Activated CD8-positive, alpha-beta T cell treated with anti-CD3 and anti-CD28 coated beads for 36 hours (primary cell): ENCODE data around the gene UBASH3A. TPM values are rescaled to one million over a fixed set of nuclear protein-coding genes. Genes with fewer than 3 reads are reported as not detected.

ENCODE experiments used
- ATAC-seq: fragments of 200-7000 bp; cut with Tn5 transposase; one replicate; pipeline ENCODE4 v1.10.0; 2021; ENCODE audit warnings: mild to moderate bottlenecking, moderate library complexity
- CTCF ChIA-PET: fragments of 350-600 bp; sonication (Branson Sonifier 250); formaldehyde crosslinking; loops from one replicate; lab custom pipeline; 2021; ENCODE audit warnings: antibody characterized with exemption; lab: Charles Lee
- POLR2A ChIA-PET: fragments of 350-600 bp; sonication (Branson Sonifier 250); formaldehyde crosslinking; loops from one replicate; lab custom pipeline; 2021; ENCODE audit warnings: antibody characterized with exemption; lab: Charles Lee
- DNase-seq: peaks from one replicate; pipeline ENCODE4 v3.0.0-alpha.2; 2020
- H3K27ac Mint-ChIP-seq: one replicate; pipeline ENCODE4 v1.8.0; 2021; ENCODE audit warnings: mild to moderate bottlenecking, mixed read lengths
- H3K27me3 Mint-ChIP-seq: one replicate; pipeline ENCODE4 v1.8.0; 2021; ENCODE audit warnings: mixed read lengths
- H3K36me3 Mint-ChIP-seq: one replicate; pipeline ENCODE4 v1.8.0; 2021; ENCODE audit warnings: low read depth, mixed read lengths
- H3K4me1 Mint-ChIP-seq: one replicate; pipeline ENCODE4 v1.8.0; 2021; ENCODE audit warnings: low read depth, mixed read lengths
- H3K4me3 Mint-ChIP-seq: one replicate; pipeline ENCODE4 v1.8.0; 2021; ENCODE audit warnings: mild to moderate bottlenecking, moderate library complexity, mixed read lengths
- H3K9me3 Mint-ChIP-seq: one replicate; pipeline ENCODE4 v1.8.0; 2021; ENCODE audit warnings: mixed read lengths
- intact Hi-C: fragments of 100-400 bp; cut with micrococcal nuclease; formaldehyde crosslinking; loops from one replicate; pipeline ENCODE4 v1.10.0; 2022
- total RNA-seq, 2 experiments: library from RNA; stranded (reverse); gene quantifications; one replicate each; pipeline ENCODE4 v1.2.3, GENCODE V29; 2021
- TF ChIP-seq, protein P1 (sequence below): fragments of 200-600 bp; IDR thresholded peaks from one replicate; pipeline ENCODE4 v1.8.0; 2022; ENCODE audit warnings: antibody characterized with exemption, mild to moderate bottlenecking

UBASH3A gene
- total RNA-seq, 2 experiments from 2014 or later: 48.7 to 52.9 TPM

DNA sequence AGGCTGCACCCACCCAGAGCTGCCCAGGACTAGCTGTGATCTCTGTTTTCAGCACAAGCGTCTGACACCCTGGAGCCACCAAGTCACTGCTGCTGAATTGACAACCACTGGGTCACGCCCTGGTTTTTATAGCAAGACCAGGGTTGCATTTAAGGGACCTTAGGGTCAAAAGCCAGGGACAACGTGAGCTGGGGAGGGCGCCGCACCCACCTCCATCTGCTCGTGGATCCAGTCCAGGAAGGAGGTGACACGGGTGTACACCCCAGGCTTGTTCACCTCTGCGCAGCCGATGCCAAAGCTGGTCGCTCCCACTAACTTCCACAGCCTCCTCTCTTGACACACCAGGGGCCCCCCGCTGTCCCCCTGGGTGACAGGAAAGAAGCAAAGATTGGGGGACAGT lies 28.2 kb upstream of the UBASH3A start:
- ChIA-PET CTCF (interaction anchor here (3.2 kb wide), 1 partner anchor 30 kb away, joined by 7 read pairs; no protein-coding TSS in a partner anchor), POLR2A (interaction anchor here (0.8 to 3.2 kb wide), 10 partner anchors 8 to 59 kb away, joined by 3 to 10 read pairs (median 4); partner anchors contain the start of genes TFF1 and UBASH3A)
- Mint-ChIP-seq H3K27me3 (no peaks in the 10 kb centered on the region), H3K36me3 (peaks cover 71% of the 10 kb centered on the region), H3K4me1 (peaks cover 45% of the 10 kb centered on the region), H3K4me3 (peak overlapping the region; percentile 15), H3K27ac (peak overlapping the region; percentile 86), H3K9me3 (no peaks in the 10 kb centered on the region)
- DNase-seq (no peak), ATAC-seq (no peak)
- intact Hi-C loops: no loop called here
- TF ChIP-seq, protein P1, sequence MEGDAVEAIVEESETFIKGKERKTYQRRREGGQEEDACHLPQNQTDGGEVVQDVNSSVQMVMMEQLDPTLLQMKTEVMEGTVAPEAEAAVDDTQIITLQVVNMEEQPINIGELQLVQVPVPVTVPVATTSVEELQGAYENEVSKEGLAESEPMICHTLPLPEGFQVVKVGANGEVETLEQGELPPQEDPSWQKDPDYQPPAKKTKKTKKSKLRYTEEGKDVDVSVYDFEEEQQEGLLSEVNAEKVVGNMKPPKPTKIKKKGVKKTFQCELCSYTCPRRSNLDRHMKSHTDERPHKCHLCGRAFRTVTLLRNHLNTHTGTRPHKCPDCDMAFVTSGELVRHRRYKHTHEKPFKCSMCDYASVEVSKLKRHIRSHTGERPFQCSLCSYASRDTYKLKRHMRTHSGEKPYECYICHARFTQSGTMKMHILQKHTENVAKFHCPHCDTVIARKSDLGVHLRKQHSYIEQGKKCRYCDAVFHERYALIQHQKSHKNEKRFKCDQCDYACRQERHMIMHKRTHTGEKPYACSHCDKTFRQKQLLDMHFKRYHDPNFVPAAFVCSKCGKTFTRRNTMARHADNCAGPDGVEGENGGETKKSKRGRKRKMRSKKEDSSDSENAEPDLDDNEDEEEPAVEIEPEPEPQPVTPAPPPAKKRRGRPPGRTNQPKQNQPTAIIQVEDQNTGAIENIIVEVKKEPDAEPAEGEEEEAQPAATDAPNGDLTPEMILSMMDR: no peak

DNA sequence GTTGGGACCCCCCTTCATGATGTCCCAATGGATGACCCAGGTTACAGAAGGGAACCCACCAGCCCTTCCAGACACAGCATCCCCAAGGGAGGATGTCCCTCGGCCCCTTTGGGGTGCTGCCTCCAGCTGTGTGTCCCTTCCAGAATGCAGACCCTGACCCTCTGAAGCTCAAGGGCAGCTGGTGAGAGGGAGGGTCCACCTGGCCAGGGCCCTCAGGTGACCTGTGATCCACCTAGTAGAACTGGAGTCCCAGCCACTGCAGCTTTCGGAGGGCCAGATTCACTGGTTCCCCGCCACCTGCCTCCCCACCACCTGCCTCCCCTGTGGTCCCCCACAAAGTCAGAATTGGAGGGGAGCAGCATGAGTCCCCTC lies 27.8 kb upstream of the UBASH3A start:
- no peak overlapping the region for H3K27ac Mint-ChIP-seq
- POLR2A ChIA-PET: interaction anchor here (0.6 to 1.7 kb wide), 6 partner anchors 8 to 58 kb away, joined by 3 to 5 read pairs (median 4); partner anchors contain the start of genes TFF1 and UBASH3A
- CTCF ChIA-PET: no interaction called here
- no peak overlapping the region for H3K4me3 Mint-ChIP-seq
- intact Hi-C loops: no loop called here
- TF ChIP-seq, protein P1: no peak
- peaks cover 71% of the 10 kb centered on the region for H3K36me3 Mint-ChIP-seq
- H3K9me3 Mint-ChIP-seq: no peaks in the 10 kb centered on the region
- H3K4me1 Mint-ChIP-seq: peaks cover 42% of the 10 kb centered on the region
- DNase-seq: no peak
- H3K27me3 Mint-ChIP-seq: no peaks in the 10 kb centered on the region
- no peak for ATAC-seq

DNA sequence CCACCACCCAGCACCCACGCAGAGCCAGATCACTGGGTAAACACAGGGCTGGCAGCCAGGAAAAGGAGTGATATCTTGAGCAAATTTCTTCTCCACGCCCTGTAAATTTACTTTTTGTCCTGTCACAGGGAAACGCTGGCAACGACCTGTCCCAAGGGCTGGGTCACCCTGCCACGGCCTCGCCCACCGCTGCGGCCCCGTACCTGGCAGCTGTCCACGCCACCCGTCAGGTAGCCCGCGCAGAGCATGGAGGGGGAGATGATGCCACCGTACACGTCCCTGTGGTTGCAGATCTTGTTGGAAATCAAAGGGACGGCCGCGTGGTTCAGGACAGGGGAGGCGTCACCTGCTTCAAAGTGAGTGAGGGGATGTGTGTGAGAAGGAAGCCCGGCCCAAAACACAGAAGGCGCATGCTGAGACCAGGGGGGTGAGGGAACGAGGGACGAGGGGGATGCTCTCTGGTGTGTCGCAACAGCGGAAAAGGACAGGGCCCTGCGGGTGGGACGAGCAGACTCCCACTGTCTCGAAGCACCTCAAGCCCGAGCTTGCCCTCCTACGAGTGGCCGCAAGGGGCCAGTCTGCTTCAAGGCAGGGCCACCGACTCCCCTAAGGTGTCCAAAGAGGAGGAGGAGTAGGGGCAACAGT lies 27.2 kb upstream of the UBASH3A start:
- no peak overlapping the region for H3K4me3 Mint-ChIP-seq

DNA sequence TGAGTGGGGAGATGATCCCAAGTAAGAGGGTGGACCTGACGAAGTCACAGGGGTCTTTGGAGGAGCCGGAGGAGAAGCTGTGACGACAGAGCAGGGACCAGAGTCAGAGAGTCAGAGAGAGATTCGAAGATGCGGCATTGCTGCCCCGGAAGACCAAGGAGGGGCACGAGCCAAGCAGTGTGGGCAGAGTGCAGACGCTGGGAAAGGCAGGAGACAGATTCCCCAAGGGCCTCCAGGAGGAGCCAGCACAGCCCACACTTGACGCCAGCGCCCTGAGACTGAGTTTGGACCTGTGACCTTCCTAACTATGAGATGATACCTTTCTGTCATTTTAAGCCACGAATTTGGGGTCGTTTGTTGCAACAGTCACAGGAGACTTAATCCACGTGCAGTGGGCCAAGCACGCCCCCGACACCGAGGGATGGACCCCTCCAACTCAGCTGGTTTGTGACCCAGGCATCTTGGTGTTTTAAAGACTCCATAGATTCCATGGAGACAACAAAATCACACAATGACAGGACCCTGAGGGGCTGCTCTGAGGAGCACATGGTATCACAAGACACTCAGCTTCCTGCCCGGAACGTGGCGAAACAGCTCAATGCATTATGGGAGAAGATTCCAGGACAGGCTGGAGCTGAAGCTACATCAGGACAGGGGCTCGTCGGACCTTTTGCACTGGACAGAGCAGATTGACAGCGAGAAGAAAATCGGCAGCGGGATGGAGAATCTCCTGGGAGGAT lies 26.3 kb upstream of the UBASH3A start:
- peaks cover 36% of the 10 kb centered on the region for H3K4me1 Mint-ChIP-seq
- intact Hi-C loops: no loop called here
- no peak overlapping the region for H3K4me3 Mint-ChIP-seq
- POLR2A ChIA-PET: interaction anchor here (1.0 to 1.7 kb wide), 5 partner anchors 9 to 27 kb away, joined by 3 to 6 read pairs (median 4); no protein-coding TSS in a partner anchor
- TF ChIP-seq, protein P1: no peak
- H3K36me3 Mint-ChIP-seq: peaks cover 72% of the 10 kb centered on the region
- H3K27me3 Mint-ChIP-seq: no peaks in the 10 kb centered on the region
- CTCF ChIA-PET: interaction anchor here (1.3 to 1.6 kb wide), 2 partner anchors 11 to 39 kb away, joined by 3 to 4 read pairs; no protein-coding TSS in a partner anchor
- ATAC-seq (no peak), DNase-seq (no peak)
- peaks cover 2% of the 10 kb centered on the region for H3K9me3 Mint-ChIP-seq
- H3K27ac Mint-ChIP-seq: no peak overlapping the region

More for the DNA sequence above, 27.2 kb upstream of the UBASH3A start:
- ChIA-PET CTCF (interaction anchor here (1.6 kb wide), 1 partner anchor 12 kb away, joined by 3 read pairs; no protein-coding TSS in a partner anchor), POLR2A (interaction anchor here (0.6 to 1.7 kb wide), 4 partner anchors 9 to 57 kb away, joined by 3 to 4 read pairs (median 3); partner anchors contain the start of gene TFF1)
- no peaks in the 10 kb centered on the region for H3K9me3 Mint-ChIP-seq
- TF ChIP-seq, protein P1: no peak
- H3K27me3 Mint-ChIP-seq: no peaks in the 10 kb centered on the region
- H3K4me1 Mint-ChIP-seq: peaks cover 39% of the 10 kb centered on the region
- ATAC-seq (no peak), DNase-seq (no peak)
- intact Hi-C loops: no loop called here
- H3K27ac Mint-ChIP-seq: no peak overlapping the region
- H3K36me3 Mint-ChIP-seq: peaks cover 71% of the 10 kb centered on the region
